Calu3 (cell line): ENCODE data around the gene KDM3B. TPM values are rescaled to one million over a fixed set of nuclear protein-coding genes. Genes with fewer than 3 reads are reported as not detected.

Experiments used
- BruUV-seq: library from RNA; stranded (reverse); fragments of 400-500 nt; replicated peaks from 2 replicates; lab custom pipeline; 2021; lab: Mats Ljungman, UMichigan
- CTCF ChIA-PET: fragments of 300-600 bp; sonication (Branson Sonifier 250); formaldehyde crosslinking; loops from one replicate; lab custom pipeline; 2022; ENCODE audit warnings: antibody characterized with exemption; lab: Charles Lee
- DNase-seq: peaks from one replicate; pipeline ENCODE4 v3.0.0; 2022
- H3K27ac Mint-ChIP-seq: one replicate; pipeline ENCODE4 v1.8.0; 2022; ENCODE audit warnings: mixed read lengths; ENCODE audit not compliant: unreplicated experiment
- H3K27me3 Mint-ChIP-seq: one replicate; pipeline ENCODE4 v1.8.0; 2022; ENCODE audit warnings: mixed read lengths; ENCODE audit not compliant: unreplicated experiment
- H3K36me3 Mint-ChIP-seq: one replicate; pipeline ENCODE4 v1.8.0; 2022; ENCODE audit warnings: mild to moderate bottlenecking, moderate library complexity, mixed read lengths; ENCODE audit not compliant: insufficient read depth, unreplicated experiment
- H3K4me1 Mint-ChIP-seq: one replicate; pipeline ENCODE4 v1.8.0; 2022; ENCODE audit warnings: mild to moderate bottlenecking, low read depth, mixed read lengths; ENCODE audit not compliant: unreplicated experiment
- H3K4me3 Mint-ChIP-seq: one replicate; pipeline ENCODE4 v1.8.0; 2022; ENCODE audit warnings: mild to moderate bottlenecking, low read depth, moderate library complexity, mixed read lengths; ENCODE audit not compliant: unreplicated experiment
- H3K9me3 Mint-ChIP-seq: one replicate; pipeline ENCODE4 v1.8.0; 2022; ENCODE audit warnings: low read depth, mixed read lengths; ENCODE audit not compliant: unreplicated experiment
- CTCF ChIP-seq: fragments of 200-600 bp; IDR thresholded peaks from one replicate; pipeline ENCODE4 v1.8.0; 2022; ENCODE audit warnings: antibody characterized with exemption; ENCODE audit not compliant: unreplicated experiment
- intact Hi-C: fragments of 100-400 bp; cut with micrococcal nuclease; formaldehyde crosslinking; loops from one replicate; pipeline ENCODE4 v1.10.0; 2022; ENCODE audit not compliant: unreplicated experiment
- total RNA-seq: library from RNA; stranded (reverse); gene quantifications from 2 replicates; pipeline ENCODE4 v1.2.3, GENCODE V29; 2022

The KDM3B gene
- total RNA-seq, 1 experiment from 2014 or later: 73.5 TPM

- CTCF ChIA-PET: interaction anchor here (2.3 kb wide), 1 partner anchor 17 kb away, joined by 11 read pairs; the partner anchor contains the start of gene KDM3B
- no TSS peak for BruUV-seq
- no peak for DNase-seq
These were observed 17.2 kb downstream of the KDM3B start for GRCh38 chr5:138369706-138370105.

GRCh38 chr5:138370537-138370936 lies 18.1 kb downstream of the KDM3B start:
- DNase-seq: no peak
- no peaks in the 10 kb centered on the region for H3K4me1 Mint-ChIP-seq
- peaks cover 12% of the 10 kb centered on the region for H3K36me3 Mint-ChIP-seq
- no peak for TF ChIP-seq CTCF
- CTCF ChIA-PET: interaction anchor here (2.3 kb wide), 1 partner anchor 18 kb away, joined by 11 read pairs; the partner anchor contains the start of gene KDM3B
- no TSS peak for BruUV-seq
- no peaks in the 10 kb centered on the region for H3K9me3 Mint-ChIP-seq
- intact Hi-C loops: no loop called here
- no peak overlapping the region for H3K27ac Mint-ChIP-seq
- no peak overlapping the region for H3K4me3 Mint-ChIP-seq
- no peaks in the 10 kb centered on the region for H3K27me3 Mint-ChIP-seq

More at GRCh38 chr5:138369706-138370105, 17.2 kb downstream of the KDM3B start:
- no peak for TF ChIP-seq CTCF
- Mint-ChIP-seq H3K9me3 (no peaks in the 10 kb centered on the region), H3K4me3 (no peak overlapping the region), H3K4me1 (no peaks in the 10 kb centered on the region), H3K27ac (no peak overlapping the region), H3K27me3 (no peaks in the 10 kb centered on the region), H3K36me3 (peaks cover 3% of the 10 kb centered on the region)
- intact Hi-C loops: no loop called here

- no peak overlapping the region for H3K4me3 Mint-ChIP-seq
- H3K36me3 Mint-ChIP-seq: peaks cover 13% of the 10 kb centered on the region
- no peaks in the 10 kb centered on the region for H3K4me1 Mint-ChIP-seq
- H3K9me3 Mint-ChIP-seq: no peaks in the 10 kb centered on the region
- H3K27ac Mint-ChIP-seq: no peak overlapping the region
- no peak for TF ChIP-seq CTCF
- intact Hi-C loops: no loop called here
- BruUV-seq: no TSS peak
- no peaks in the 10 kb centered on the region for H3K27me3 Mint-ChIP-seq
- CTCF ChIA-PET: interaction anchor here (2.3 kb wide), 1 partner anchor 19 kb away, joined by 11 read pairs; the partner anchor contains the start of gene KDM3B
- DNase-seq: no peak
These were observed 19.0 kb downstream of the KDM3B start for GRCh38 chr5:138371454-138371853.

GRCh38 chr5:138372225-138372624 lies 19.7 kb downstream of the KDM3B start:
- CTCF ChIA-PET: no interaction called here
- H3K36me3 Mint-ChIP-seq: peaks cover 17% of the 10 kb centered on the region
- no TSS peak for BruUV-seq
- H3K9me3 Mint-ChIP-seq: no peaks in the 10 kb centered on the region
- TF ChIP-seq CTCF: no peak
- no peak overlapping the region for H3K4me3 Mint-ChIP-seq
- H3K4me1 Mint-ChIP-seq: no peaks in the 10 kb centered on the region
- H3K27ac Mint-ChIP-seq: no peak overlapping the region
- H3K27me3 Mint-ChIP-seq: no peaks in the 10 kb centered on the region
- intact Hi-C loops: no loop called here
- no peak for DNase-seq
